Panc1 (cell line): ENCODE measurements around the gene ALPL. TPM values are rescaled to one million over a fixed set of nuclear protein-coding genes. Genes with fewer than 3 reads are reported as not detected.

ENCODE experiments used
- ATAC-seq: fragments of 200-7000 bp; cut with Tn5 transposase; 2 replicates; pipeline ENCODE4 v1.9.1; 2020; ENCODE audit warnings: mild to moderate bottlenecking, moderate library complexity
- BruUV-seq: library from RNA; stranded (reverse); fragments of 400-500 nt; replicated peaks from 2 replicates; lab custom pipeline; 2021; lab: Mats Ljungman, UMichigan
- CTCF ChIA-PET: fragments of 300-600 bp; sonication (Branson Sonifier 250); formaldehyde crosslinking; loops from one replicate; lab custom pipeline; 2022; ENCODE audit warnings: antibody characterized with exemption; lab: Charles Lee
- POLR2A ChIA-PET: fragments of 300-600 bp; sonication (Branson Sonifier 250); formaldehyde crosslinking; loops from one replicate; lab custom pipeline; 2022; ENCODE audit warnings: antibody characterized with exemption; lab: Charles Lee
- DNase-seq: peaks from one replicate; pipeline ENCODE4 v3.0.0-alpha.2; 2010; ENCODE audit warnings: low read depth, low spot score
- H3K27ac ChIP-seq: 2 replicates; pipeline ENCODE4 v1.5.1; 2011; ENCODE audit warnings: mild to moderate bottlenecking, low read length, inconsistent platforms
- H3K27me3 ChIP-seq: fragments of 200-500 bp; sonication (Bioruptor generic); 2 replicates; pipeline ENCODE4 v1.6.0; 2014; ENCODE audit warnings: low read length, inconsistent platforms; ENCODE audit not compliant: control insufficient read depth, insufficient read depth
- H3K36me3 ChIP-seq: fragments of 200-500 bp; sonication (Bioruptor generic); 2 replicates; pipeline ENCODE4 v1.5.1; 2014; ENCODE audit warnings: inconsistent platforms, mild to moderate bottlenecking, low read length, moderate library complexity; ENCODE audit not compliant: control insufficient read depth, insufficient read depth
- H3K4me1 ChIP-seq: 2 replicates; pipeline ENCODE4 v1.5.1; 2011; ENCODE audit warnings: inconsistent platforms, mild to moderate bottlenecking, low read length, moderate library complexity; ENCODE audit not compliant: control insufficient read depth, insufficient read depth
- H3K4me3 ChIP-seq, 2 experiments: 2 replicates each; pipeline ENCODE4 v1.5.1; 2011 to 2012; ENCODE audit warnings: low read depth in 2 of 2, low read length in 2 of 2, mild to moderate bottlenecking in 2 of 2, inconsistent platforms in 1 of 2, moderate library complexity in 1 of 2
- H3K9me3 ChIP-seq: fragments of 200-500 bp; sonication (Bioruptor generic); 2 replicates; pipeline ENCODE4 v1.5.1; 2014; ENCODE audit warnings: low read depth, mild to moderate bottlenecking, inconsistent platforms, low read length, moderate library complexity; ENCODE audit not compliant: control insufficient read depth, insufficient read depth
- CTCF ChIP-seq: fragments of 450-650 bp; IDR thresholded peaks from 2 replicates; pipeline ENCODE4 v1.5.1; 2017; ENCODE audit warnings: mild to moderate bottlenecking
- POLR2AphosphoS5 ChIP-seq: IDR thresholded peaks from 2 replicates; pipeline ENCODE4 v1.6.1; 2012; ENCODE audit warnings: mild to moderate bottlenecking, low read depth, low read length, moderate library complexity
- REST ChIP-seq, 2 experiments: IDR thresholded peaks; 2 replicates each; pipeline ENCODE4 v1.6.1; 2011 to 2012; ENCODE audit warnings: low read depth in 2 of 2, control low read depth in 1 of 2, low read length in 1 of 2, mild to moderate bottlenecking in 1 of 2, moderate library complexity in 1 of 2; ENCODE audit not compliant: insufficient read depth in 1 of 2
- SIN3A ChIP-seq: IDR thresholded peaks from 2 replicates; pipeline ENCODE4 v1.6.1; 2012; ENCODE audit warnings: low read depth, mild to moderate bottlenecking, low read length, moderate library complexity, borderline replicate concordance; ENCODE audit not compliant: insufficient read depth
- TCF7L2 ChIP-seq: IDR thresholded peaks from 2 replicates; pipeline ENCODE4 v1.6.1; 2011; ENCODE audit warnings: mild to moderate bottlenecking, low read depth, low read length, inconsistent platforms
- in situ Hi-C: cut with HindIII; loops from 2 replicates; pipeline ENCODE4 v1.10.0; 2016; ENCODE audit warnings: low sequenced_read_pairs, low pct_unique_long_range_greater_than_20kb
- intact Hi-C: fragments of 100-400 bp; cut with micrococcal nuclease; formaldehyde crosslinking; loops from one replicate; pipeline ENCODE4 v1.10.0; 2022; ENCODE audit not compliant: unreplicated experiment
- total RNA-seq: library from RNA; stranded (reverse); gene quantifications from one replicate; pipeline ENCODE4 v1.2.1, GENCODE V29; 2021; ENCODE audit not compliant: unreplicated experiment

Gene ALPL
- total RNA-seq, 1 experiment from 2014 or later = 0.82 TPM

GRCh38 chr1:21550097-21550496, 40.9 kb downstream of the ALPL start:
- BruUV-seq = no TSS peak
- in situ Hi-C loops = no loop called here
- no peak for DNase-seq

GRCh38 chr1:21550866-21551475, 41.7 kb downstream of the ALPL start:
- H3K4me3 ChIP-seq = no peak overlapping the region
- TF ChIP-seq CTCF (no peak), TCF7L2 (no peak), POLR2AphosphoS5 (no peak), REST (IDR thresholded peaks at IDR 0.05; ENCODE audit: insufficient read depth in 1 of 2, low read depth in 2 of 2, low read length in 1 of 2) (no peak), SIN3A (no peak)
- ATAC-seq (no peak), DNase-seq (no peak)
- intact Hi-C loops = no loop called here
- H3K27me3 ChIP-seq = no peaks in the 10 kb centered on the region
- in situ Hi-C loops = no loop called here
- no peaks in the 10 kb centered on the region for H3K36me3 ChIP-seq
- POLR2A ChIA-PET = interaction anchor here (0.5 kb wide), 1 partner anchor 183 kb away, joined by 5 read pairs; no protein-coding TSS in a partner anchor
- H3K27ac ChIP-seq = no peak overlapping the region
- BruUV-seq = no TSS peak
- CTCF ChIA-PET = no interaction called here
- no peaks in the 10 kb centered on the region for H3K9me3 ChIP-seq
- H3K4me1 ChIP-seq = peaks cover 4% of the 10 kb centered on the region; the same call in 1 of the 2 replicates

More at GRCh38 chr1:21550097-21550496, 40.9 kb downstream of the ALPL start:
- ATAC-seq = no peak
- intact Hi-C loops = no loop called here
- H3K4me1 ChIP-seq = peaks cover 4% of the 10 kb centered on the region; the same call in 1 of the 2 replicates
- H3K9me3 ChIP-seq = no peaks in the 10 kb centered on the region
- H3K36me3 ChIP-seq = no peaks in the 10 kb centered on the region
- no peak overlapping the region for H3K27ac ChIP-seq
- no peak overlapping the region for H3K4me3 ChIP-seq
- ChIA-PET POLR2A (no interaction called here), CTCF (no interaction called here)
- no peaks in the 10 kb centered on the region for H3K27me3 ChIP-seq
- no peak for TF ChIP-seq REST (IDR thresholded peaks at IDR 0.05; ENCODE audit: insufficient read depth in 1 of 2, low read depth in 2 of 2, low read length in 1 of 2)
